Measurements from ENCODE around the gene PLA2G4B. TPM values are rescaled to one million over a fixed set of nuclear protein-coding genes. Genes with fewer than 3 reads are reported as not detected.

The PLA2G4B gene
- total RNA-seq, 1 experiment from 2014 or later = 3.7 TPM

DNA sequence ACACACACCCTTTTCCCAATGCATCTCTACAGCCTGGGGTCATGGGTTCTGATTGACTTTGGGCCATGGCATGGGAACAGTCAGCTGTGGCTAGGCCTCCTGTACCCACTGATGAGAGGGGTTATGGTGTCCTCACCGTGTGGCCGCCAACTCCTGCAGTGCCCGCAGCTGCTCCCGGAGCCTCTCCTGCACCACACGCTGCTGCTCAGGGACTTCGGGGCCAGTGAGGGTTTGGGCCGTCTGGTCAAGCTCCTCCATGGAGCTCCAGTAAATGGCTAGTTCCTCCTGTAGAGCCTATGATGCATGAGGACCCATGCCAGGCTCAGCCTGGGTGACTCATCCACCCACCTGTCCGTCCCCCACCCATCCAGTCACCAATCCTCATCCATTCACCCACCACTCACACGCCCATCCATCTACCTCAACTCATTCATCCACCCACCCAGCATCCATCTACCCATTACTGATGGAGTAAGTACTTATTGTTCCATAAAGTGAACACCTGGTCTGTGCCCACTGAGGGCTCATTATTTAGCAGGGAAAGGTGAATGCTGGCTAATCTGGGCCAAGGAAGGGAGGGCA lies 33.6 kb downstream of the PLA2G4B start:
- no peak overlapping the region for H4K5ac ChIP-seq (ENCODE audit: insufficient read length, low read depth, low read length)
- DNase-seq = no peak
- H2BK5ac ChIP-seq (ENCODE audit: insufficient read length, low read length) = no peak overlapping the region
- no peaks in the 10 kb centered on the region for H3K27me3 ChIP-seq (ENCODE audit: insufficient read depth, low read length)
- no peaks in the 10 kb centered on the region for H3K79me1 ChIP-seq (ENCODE audit: insufficient read depth, low read depth, low read length, poor library complexity, severe bottlenecking)
- H3K4me1 ChIP-seq (ENCODE audit: insufficient read depth, low read length) = no peaks in the 10 kb centered on the region
- H3K56ac ChIP-seq (ENCODE audit: insufficient read length, low read depth, low read length) = no peak overlapping the region
- no peak overlapping the region for H2BK20ac ChIP-seq (ENCODE audit: low read depth, low read length, poor library complexity, severe bottlenecking)
- no peak overlapping the region for H2BK120ac ChIP-seq (ENCODE audit: low read depth, low read length, poor library complexity, severe bottlenecking)
- H3K4me3 Mint-ChIP-seq = no peak overlapping the region
- no peak overlapping the region for H3K4ac ChIP-seq (ENCODE audit: low read depth, low read length)
- no peak overlapping the region for H3K9ac ChIP-seq (ENCODE audit: extremely low read depth, insufficient read length, low read length)
- no peak overlapping the region for H3K14ac ChIP-seq (ENCODE audit: insufficient read depth, low read length)
- H3K9me3 ChIP-seq (ENCODE audit: control insufficient read depth, low read depth, low read length) = no peaks in the 10 kb centered on the region
- no peaks in the 10 kb centered on the region for H4K20me1 ChIP-seq (ENCODE audit: control insufficient read depth, insufficient read depth, insufficient read length)
- H3K27ac Mint-ChIP-seq = no peak overlapping the region
- no peak overlapping the region for H4K91ac ChIP-seq (ENCODE audit: insufficient read length, low read depth, low read length)
- peaks cover 0 to 2% of the 10 kb centered on the region in 2 experiments; a peak in 1 of 4 replicates for H3K4me1 Mint-ChIP-seq
- H3K4me2 ChIP-seq (ENCODE audit: insufficient read depth, insufficient read length, low read length) = no peak overlapping the region
- no peak for TF ChIP-seq CTCF (conservative IDR thresholded peaks at IDR 0.05)
- no peak overlapping the region for H2AFZ ChIP-seq (ENCODE audit: low read length)
- no peak overlapping the region for H3K23ac ChIP-seq (ENCODE audit: insufficient read length, low read depth, low read length)
- no peak overlapping the region for H2BK12ac ChIP-seq (ENCODE audit: insufficient read length, low read depth, low read length)
- no peak overlapping the region for H3T11ph ChIP-seq (ENCODE audit: low read length)
- no peak overlapping the region for H3K18ac ChIP-seq (ENCODE audit: insufficient read length, low read depth, low read length)
- H3K27ac ChIP-seq (ENCODE audit: insufficient read length, low read depth, low read length) = no peak overlapping the region
- no peaks in the 10 kb centered on the region for H3K23me2 ChIP-seq (ENCODE audit: insufficient read length, low read depth, low read length, poor library complexity, severe bottlenecking)
- no peak overlapping the region for H2AK5ac ChIP-seq (ENCODE audit: insufficient read length, low read length)
- no peaks in the 10 kb centered on the region for H3K79me2 ChIP-seq (ENCODE audit: insufficient read depth, low read length)
- H3K27me3 Mint-ChIP-seq (ENCODE audit: low read depth) = peaks cover 2% of the 10 kb centered on the region; the same call in 1 of the 2 replicates
- no peaks in the 10 kb centered on the region; a peak in 1 of 5 replicates for H3K9me3 Mint-ChIP-seq
- WGBS (ENCODE audit: extremely low coverage, insufficient read length, low lambda C conversion rate) = 100% methylated on average over 1 of the region's 9 CpGs
- no peak overlapping the region for H4K8ac ChIP-seq (replicated peaks; ENCODE audit: insufficient read length, low read depth, low read length)
- H3K36me3 Mint-ChIP-seq (ENCODE audit: insufficient read depth in 1 of 3, low read depth in 3 of 3) = no peaks in the 10 kb centered on the region
- no peak overlapping the region for H2BK15ac ChIP-seq (ENCODE audit: low read depth, low read length)
